Panc1 (cell line): Measurements from ENCODE around the gene TMA16. TPM values are rescaled to one million over a fixed set of nuclear protein-coding genes. Genes with fewer than 3 reads are reported as not detected.

ENCODE experiments used
- ATAC-seq: fragments of 200-7000 bp; cut with Tn5 transposase; 2 replicates; pipeline ENCODE4 v1.9.1; 2020; ENCODE audit warnings: mild to moderate bottlenecking, moderate library complexity
- BruUV-seq: library from RNA; stranded (reverse); fragments of 400-500 nt; replicated peaks from 2 replicates; lab custom pipeline; 2021; lab: Mats Ljungman, UMichigan
- CTCF ChIA-PET: fragments of 300-600 bp; sonication (Branson Sonifier 250); formaldehyde crosslinking; loops from one replicate; lab custom pipeline; 2022; ENCODE audit warnings: antibody characterized with exemption; lab: Charles Lee
- POLR2A ChIA-PET: fragments of 300-600 bp; sonication (Branson Sonifier 250); formaldehyde crosslinking; loops from one replicate; lab custom pipeline; 2022; ENCODE audit warnings: antibody characterized with exemption; lab: Charles Lee
- DNase-seq: peaks from one replicate; pipeline ENCODE4 v3.0.0-alpha.2; 2010; ENCODE audit warnings: low read depth, low spot score
- H3K27ac ChIP-seq: 2 replicates; pipeline ENCODE4 v1.5.1; 2011; ENCODE audit warnings: mild to moderate bottlenecking, low read length, inconsistent platforms
- H3K27me3 ChIP-seq: fragments of 200-500 bp; sonication (Bioruptor generic); 2 replicates; pipeline ENCODE4 v1.6.0; 2014; ENCODE audit warnings: low read length, inconsistent platforms; ENCODE audit not compliant: control insufficient read depth, insufficient read depth
- H3K36me3 ChIP-seq: fragments of 200-500 bp; sonication (Bioruptor generic); 2 replicates; pipeline ENCODE4 v1.5.1; 2014; ENCODE audit warnings: inconsistent platforms, mild to moderate bottlenecking, low read length, moderate library complexity; ENCODE audit not compliant: control insufficient read depth, insufficient read depth
- H3K4me1 ChIP-seq: 2 replicates; pipeline ENCODE4 v1.5.1; 2011; ENCODE audit warnings: inconsistent platforms, mild to moderate bottlenecking, low read length, moderate library complexity; ENCODE audit not compliant: control insufficient read depth, insufficient read depth
- H3K4me3 ChIP-seq, 2 experiments: 2 replicates each; pipeline ENCODE4 v1.5.1; 2011 to 2012; ENCODE audit warnings: low read depth in 2 of 2, low read length in 2 of 2, mild to moderate bottlenecking in 2 of 2, inconsistent platforms in 1 of 2, moderate library complexity in 1 of 2
- H3K9me3 ChIP-seq: fragments of 200-500 bp; sonication (Bioruptor generic); 2 replicates; pipeline ENCODE4 v1.5.1; 2014; ENCODE audit warnings: low read depth, mild to moderate bottlenecking, inconsistent platforms, low read length, moderate library complexity; ENCODE audit not compliant: control insufficient read depth, insufficient read depth
- POLR2AphosphoS5 ChIP-seq: IDR thresholded peaks from 2 replicates; pipeline ENCODE4 v1.6.1; 2012; ENCODE audit warnings: mild to moderate bottlenecking, low read depth, low read length, moderate library complexity
- REST ChIP-seq, 2 experiments: IDR thresholded peaks; 2 replicates each; pipeline ENCODE4 v1.6.1; 2011 to 2012; ENCODE audit warnings: low read depth in 2 of 2, control low read depth in 1 of 2, low read length in 1 of 2, mild to moderate bottlenecking in 1 of 2, moderate library complexity in 1 of 2; ENCODE audit not compliant: insufficient read depth in 1 of 2
- SIN3A ChIP-seq: IDR thresholded peaks from 2 replicates; pipeline ENCODE4 v1.6.1; 2012; ENCODE audit warnings: low read depth, mild to moderate bottlenecking, low read length, moderate library complexity, borderline replicate concordance; ENCODE audit not compliant: insufficient read depth
- TCF7L2 ChIP-seq: IDR thresholded peaks from 2 replicates; pipeline ENCODE4 v1.6.1; 2011; ENCODE audit warnings: mild to moderate bottlenecking, low read depth, low read length, inconsistent platforms
- in situ Hi-C: cut with HindIII; loops from 2 replicates; pipeline ENCODE4 v1.10.0; 2016; ENCODE audit warnings: low sequenced_read_pairs, low pct_unique_long_range_greater_than_20kb
- intact Hi-C: fragments of 100-400 bp; cut with micrococcal nuclease; formaldehyde crosslinking; loops from one replicate; pipeline ENCODE4 v1.10.0; 2022; ENCODE audit not compliant: unreplicated experiment
- total RNA-seq: library from RNA; stranded (reverse); gene quantifications from one replicate; pipeline ENCODE4 v1.2.1, GENCODE V29; 2021; ENCODE audit not compliant: unreplicated experiment
- TF ChIP-seq, protein P1 (sequence below): fragments of 450-650 bp; IDR thresholded peaks from 2 replicates; pipeline ENCODE4 v1.5.1; 2017; ENCODE audit warnings: mild to moderate bottlenecking

The TMA16 gene
- total RNA-seq, 1 experiment from 2014 or later, result 26.9 TPM

GRCh38 chr4:163470391-163470790 lies 24.1 kb upstream of the TMA16 start:
- no TSS peak for BruUV-seq
- H3K4me3 ChIP-seq, result no peak overlapping the region
- ChIA-PET CTCF (no interaction called here), POLR2A (no interaction called here)
- intact Hi-C loops, result no loop called here
- TF ChIP-seq, protein P1, sequence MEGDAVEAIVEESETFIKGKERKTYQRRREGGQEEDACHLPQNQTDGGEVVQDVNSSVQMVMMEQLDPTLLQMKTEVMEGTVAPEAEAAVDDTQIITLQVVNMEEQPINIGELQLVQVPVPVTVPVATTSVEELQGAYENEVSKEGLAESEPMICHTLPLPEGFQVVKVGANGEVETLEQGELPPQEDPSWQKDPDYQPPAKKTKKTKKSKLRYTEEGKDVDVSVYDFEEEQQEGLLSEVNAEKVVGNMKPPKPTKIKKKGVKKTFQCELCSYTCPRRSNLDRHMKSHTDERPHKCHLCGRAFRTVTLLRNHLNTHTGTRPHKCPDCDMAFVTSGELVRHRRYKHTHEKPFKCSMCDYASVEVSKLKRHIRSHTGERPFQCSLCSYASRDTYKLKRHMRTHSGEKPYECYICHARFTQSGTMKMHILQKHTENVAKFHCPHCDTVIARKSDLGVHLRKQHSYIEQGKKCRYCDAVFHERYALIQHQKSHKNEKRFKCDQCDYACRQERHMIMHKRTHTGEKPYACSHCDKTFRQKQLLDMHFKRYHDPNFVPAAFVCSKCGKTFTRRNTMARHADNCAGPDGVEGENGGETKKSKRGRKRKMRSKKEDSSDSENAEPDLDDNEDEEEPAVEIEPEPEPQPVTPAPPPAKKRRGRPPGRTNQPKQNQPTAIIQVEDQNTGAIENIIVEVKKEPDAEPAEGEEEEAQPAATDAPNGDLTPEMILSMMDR, result no peak
- TF ChIP-seq SIN3A, result no peak
- TF ChIP-seq TCF7L2, result no peak
- TF ChIP-seq REST (IDR thresholded peaks at IDR 0.05; ENCODE audit: insufficient read depth in 1 of 2, low read depth in 2 of 2, low read length in 1 of 2), result no peak
- TF ChIP-seq POLR2AphosphoS5, result no peak
- no peaks in the 10 kb centered on the region for H3K27me3 ChIP-seq
- no peak overlapping the region for H3K27ac ChIP-seq
- in situ Hi-C loops, result no loop called here
- DNase-seq, result no peak
- no peaks in the 10 kb centered on the region for H3K36me3 ChIP-seq
- H3K4me1 ChIP-seq, result no peaks in the 10 kb centered on the region
- H3K9me3 ChIP-seq, result no peaks in the 10 kb centered on the region
- ATAC-seq, result no peak

GRCh38 chr4:163473130-163473529 lies 21.4 kb upstream of the TMA16 start:
- ATAC-seq, result no peak
- no TSS peak for BruUV-seq
- no peaks in the 10 kb centered on the region for H3K36me3 ChIP-seq
- H3K9me3 ChIP-seq, result no peaks in the 10 kb centered on the region
- no peak for DNase-seq
- no peaks in the 10 kb centered on the region for H3K27me3 ChIP-seq
- CTCF ChIA-PET, result interaction anchor here (0.6 kb wide), 1 partner anchor 77 kb away, joined by 7 read pairs; no protein-coding TSS in a partner anchor
- POLR2A ChIA-PET, result no interaction called here
- H3K27ac ChIP-seq, result no peak overlapping the region
- no peaks in the 10 kb centered on the region for H3K4me1 ChIP-seq
- TF ChIP-seq REST (IDR thresholded peaks at IDR 0.05; ENCODE audit: insufficient read depth in 1 of 2, low read depth in 2 of 2, low read length in 1 of 2), result no peak
- TF ChIP-seq SIN3A, result no peak
- TF ChIP-seq, protein P1, result no peak
- no peak for TF ChIP-seq POLR2AphosphoS5
- TF ChIP-seq TCF7L2, result no peak
- in situ Hi-C loops (no loop called here), intact Hi-C loops (no loop called here)
- H3K4me3 ChIP-seq, result no peak overlapping the region
